Nephron (organoid): Measurements from ENCODE around the gene PLCL1.

Experiments
- H3K27ac Mint-ChIP-seq, 3 experiments: 2 replicates each; pipeline ENCODE4 v1.8.0; 2020; ENCODE audit warnings: mixed read lengths in 3 of 3, mild to moderate bottlenecking in 2 of 3, moderate library complexity in 1 of 3
- H3K27me3 Mint-ChIP-seq: 2 replicates; pipeline ENCODE4 v1.8.0; 2021; ENCODE audit warnings: low read depth, mild to moderate bottlenecking, moderate library complexity, mixed read lengths
- H3K36me3 Mint-ChIP-seq: 2 replicates; pipeline ENCODE4 v1.8.0; 2020; ENCODE audit warnings: low read depth, mixed read lengths
- H3K4me1 Mint-ChIP-seq: 2 replicates; pipeline ENCODE4 v1.8.0; 2020; ENCODE audit warnings: mixed read lengths
- H3K4me3 Mint-ChIP-seq, 3 experiments: 2 replicates each; pipeline ENCODE4 v1.8.0; 2020; ENCODE audit warnings: mild to moderate bottlenecking in 3 of 3, mixed read lengths in 3 of 3, moderate library complexity in 2 of 3
- H3K9me3 Mint-ChIP-seq: 2 replicates; pipeline ENCODE4 v1.8.0; 2020; ENCODE audit warnings: mixed read lengths
- CTCF ChIP-seq, 3 experiments: fragments of 200-600 bp; sonication (generic); IDR thresholded peaks; one replicate each; pipeline ENCODE4 v1.5.0; 2021; ENCODE audit warnings: antibody characterized with exemption in 3 of 3; ENCODE audit not compliant: unreplicated experiment in 3 of 3

PLCL1 gene

GRCh38 chr2:197839856-197840255 is 35.5 kb downstream of the PLCL1 start:
- H3K9me3 Mint-ChIP-seq, result peaks cover 4% of the 10 kb centered on the region
- no peak overlapping the region for H3K4me3 Mint-ChIP-seq
- H3K27ac Mint-ChIP-seq, result peak overlapping the region; percentile 18 to 74 (median 72)
- peaks cover 36% of the 10 kb centered on the region for H3K4me1 Mint-ChIP-seq
- no peaks in the 10 kb centered on the region for H3K36me3 Mint-ChIP-seq
- no peak for TF ChIP-seq CTCF (IDR thresholded peaks at IDR 0.05; ENCODE audit: unreplicated experiment in 3 of 3)
- H3K27me3 Mint-ChIP-seq, result no peaks in the 10 kb centered on the region

GRCh38 chr2:197846128-197846527 is 41.7 kb downstream of the PLCL1 start:
- Mint-ChIP-seq H3K27ac (no peak overlapping the region), H3K27me3 (no peaks in the 10 kb centered on the region), H3K9me3 (peaks cover 4% of the 10 kb centered on the region)

GRCh38 chr2:197846777-197847176 is 42.4 kb downstream of the PLCL1 start:
- Mint-ChIP-seq H3K4me3 (no peak overlapping the region), H3K36me3 (no peaks in the 10 kb centered on the region), H3K27me3 (no peaks in the 10 kb centered on the region), H3K27ac (no peak overlapping the region), H3K9me3 (peaks cover 4% of the 10 kb centered on the region), H3K4me1 (peaks cover 11% of the 10 kb centered on the region)
- no peak for TF ChIP-seq CTCF (IDR thresholded peaks at IDR 0.05; ENCODE audit: unreplicated experiment in 3 of 3)

More at GRCh38 chr2:197846128-197846527, 41.7 kb downstream of the PLCL1 start:
- Mint-ChIP-seq H3K4me3 (no peak overlapping the region), H3K36me3 (no peaks in the 10 kb centered on the region), H3K4me1 (peaks cover 4% of the 10 kb centered on the region)
- no peak for TF ChIP-seq CTCF (IDR thresholded peaks at IDR 0.05; ENCODE audit: unreplicated experiment in 3 of 3)

- no peak for TF ChIP-seq CTCF (IDR thresholded peaks at IDR 0.05; ENCODE audit: unreplicated experiment in 3 of 3)
- no peaks in the 10 kb centered on the region for H3K36me3 Mint-ChIP-seq
- H3K27me3 Mint-ChIP-seq, result no peaks in the 10 kb centered on the region
- H3K9me3 Mint-ChIP-seq, result no peaks in the 10 kb centered on the region
- peaks cover 20% of the 10 kb centered on the region for H3K4me1 Mint-ChIP-seq
- no peak overlapping the region for H3K4me3 Mint-ChIP-seq
- no peak overlapping the region for H3K27ac Mint-ChIP-seq
Observed at GRCh38 chr2:197847651-197848401, 43.4 kb downstream of the PLCL1 start.

- Mint-ChIP-seq H3K27me3 (no peaks in the 10 kb centered on the region), H3K36me3 (no peaks in the 10 kb centered on the region), H3K27ac (no peak overlapping the region), H3K4me3 (no peak overlapping the region), H3K9me3 (no peaks in the 10 kb centered on the region), H3K4me1 (peaks cover 23% of the 10 kb centered on the region)
- no peak for TF ChIP-seq CTCF (IDR thresholded peaks at IDR 0.05; ENCODE audit: unreplicated experiment in 3 of 3)
Observed at GRCh38 chr2:197848602-197849001, 44.2 kb downstream of the PLCL1 start.

GRCh38 chr2:197850882-197851450 is 46.6 kb downstream of the PLCL1 start:
- Mint-ChIP-seq H3K4me3 (no peak overlapping the region), H3K27me3 (no peaks in the 10 kb centered on the region), H3K9me3 (no peaks in the 10 kb centered on the region), H3K27ac (peak overlapping the region in 1 of 3 experiments; percentile 9), H3K36me3 (no peaks in the 10 kb centered on the region), H3K4me1 (peaks cover 27% of the 10 kb centered on the region)
- TF ChIP-seq CTCF (IDR thresholded peaks at IDR 0.05; ENCODE audit: unreplicated experiment in 3 of 3), result no peak
